Naive thymus-derived CD8-positive, alpha-beta T cell (primary cell): ENCODE data around the gene LAMA2. TPM values are rescaled to one million over a fixed set of nuclear protein-coding genes. Genes with fewer than 3 reads are reported as not detected.

ENCODE experiments used
- ATAC-seq, 2 donors: fragments of 150-1000 bp; cut with Tn5 transposase in 1 of 2; sonication (Bioruptor Pico), chemical (Tn5 transposase) in 1 of 2; 1 replicate in 1 of 2; 2 replicates in 1 of 2; pipeline ENCODE4 v1.10.0; 2021; ENCODE audit warnings: mild to moderate bottlenecking in 2 of 2, moderate library complexity in 2 of 2
- POLR2A ChIA-PET: fragments of 350-600 bp; sonication (Branson Sonifier 250); formaldehyde crosslinking; loops from one replicate; lab custom pipeline; 2021; ENCODE audit warnings: antibody characterized with exemption; lab: Charles Lee
- DNase-seq, 10 donors: peaks; one replicate each; pipeline versions ENCODE4 v3.0.0 to v3.0.0-alpha.2; 2020 to 2022
- H3K27ac Mint-ChIP-seq, 10 donors: one replicate each; pipeline ENCODE4 v1.8.0; 2020 to 2022; ENCODE audit warnings: mild to moderate bottlenecking in 10 of 10, mixed read lengths in 10 of 10, moderate library complexity in 4 of 10, inconsistent platforms in 1 of 10
- H3K27me3 Mint-ChIP-seq, 5 donors: one replicate each; pipeline ENCODE4 v1.8.0; 2021 to 2022; ENCODE audit warnings: mixed read lengths in 5 of 5
- H3K36me3 Mint-ChIP-seq, 3 donors: one replicate each; pipeline ENCODE4 v1.8.0; 2020 to 2022; ENCODE audit warnings: mixed read lengths in 3 of 3, mild to moderate bottlenecking in 2 of 3, inconsistent platforms in 1 of 3
- H3K4me1 Mint-ChIP-seq, 4 donors: one replicate each; pipeline ENCODE4 v1.8.0; 2021 to 2022; ENCODE audit warnings: mixed read lengths in 4 of 4
- H3K4me3 Mint-ChIP-seq, 10 donors: one replicate each; pipeline ENCODE4 v1.8.0; 2020 to 2022; ENCODE audit warnings: mild to moderate bottlenecking in 10 of 10, mixed read lengths in 10 of 10, moderate library complexity in 6 of 10, inconsistent platforms in 1 of 10
- H3K9me3 Mint-ChIP-seq, 9 donors: one replicate each; pipeline ENCODE4 v1.8.0; 2020 to 2022; ENCODE audit warnings: mixed read lengths in 9 of 9, mild to moderate bottlenecking in 3 of 9, inconsistent platforms in 1 of 9, moderate library complexity in 1 of 9
- polyA plus RNA-seq, 3 donors: library from polyadenylated mRNA; unstranded; fragments of 300-500 nt; fragmentation: Illumina TruSeq; gene quantifications; one replicate each; pipeline ENCODE4 v1.2.3, GENCODE V29; 2021
- total RNA-seq, 8 experiments: library from RNA in 2 of 8; stranded (reverse) in 2 of 8; gene quantifications; one replicate each; pipeline ENCODE4 v1.2.3 and lab custom pipeline; 2021 to 2026

Gene LAMA2
- total and polyA plus RNA-seq, 5 experiments from 2014 or later = not detected

DNA sequence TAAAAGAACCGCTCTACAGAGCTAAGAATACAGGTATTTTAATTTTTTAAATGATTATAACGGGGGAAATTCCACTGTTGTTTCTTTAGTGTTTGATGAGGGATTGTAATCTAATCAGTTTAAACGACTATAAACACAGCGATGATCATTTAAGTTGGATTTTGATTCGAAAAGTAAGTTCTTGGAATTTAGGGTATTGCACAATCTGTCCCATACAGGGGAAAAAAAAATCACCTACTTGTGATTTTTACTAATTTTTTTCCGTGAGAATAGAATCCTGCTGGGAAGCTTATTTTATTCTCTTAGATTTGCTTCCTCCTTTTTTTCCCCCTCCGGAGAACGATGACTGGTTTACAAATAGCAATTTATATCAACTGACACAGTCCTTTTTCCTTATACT, 108.0 kb downstream of the LAMA2 start:
- H3K4me1 Mint-ChIP-seq = no peaks in the 10 kb centered on the region
- peaks cover 0 to 4% (median 1%) of the 10 kb centered on the region in 5 donors for H3K27me3 Mint-ChIP-seq
- peaks cover 0 to 4% (median under 1%) of the 10 kb centered on the region in 9 donors for H3K9me3 Mint-ChIP-seq
- DNase-seq = no peak
- peaks cover 0 to 2% (median 0%) of the 10 kb centered on the region in 3 donors for H3K36me3 Mint-ChIP-seq
- POLR2A ChIA-PET = no interaction called here
- H3K27ac Mint-ChIP-seq = no peak overlapping the region
- H3K4me3 Mint-ChIP-seq = no peak overlapping the region
- no peak for ATAC-seq

DNA sequence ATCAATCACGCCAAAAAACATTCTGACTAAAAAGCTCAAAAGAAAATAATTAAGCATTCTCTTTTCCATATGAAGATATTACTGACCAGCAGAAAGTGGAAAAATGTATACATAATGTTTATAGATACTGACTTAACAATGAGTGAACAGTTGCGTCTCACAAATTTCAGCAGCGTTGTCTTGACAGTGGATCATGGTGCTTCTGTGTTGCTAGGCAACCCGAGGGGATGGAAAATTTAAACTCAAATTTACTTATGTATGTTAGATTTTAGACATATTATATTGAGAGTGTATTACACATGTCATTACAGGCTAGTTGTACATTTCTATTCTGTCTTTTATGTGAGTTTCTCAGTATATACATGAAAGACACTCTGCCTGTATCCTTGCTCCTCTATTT, 110.2 kb downstream of the LAMA2 start:
- DNase-seq = no peak
- ATAC-seq = no peak
- Mint-ChIP-seq H3K27ac (no peak overlapping the region), H3K4me1 (no peaks in the 10 kb centered on the region), H3K4me3 (no peak overlapping the region), H3K9me3 (peaks cover 0 to 22% (median 9%) of the 10 kb centered on the region in 9 donors), H3K27me3 (peaks cover 0 to 9% (median 2%) of the 10 kb centered on the region in 5 donors), H3K36me3 (peaks cover 0 to 12% (median 0%) of the 10 kb centered on the region in 3 donors)
- POLR2A ChIA-PET = no interaction called here

DNA sequence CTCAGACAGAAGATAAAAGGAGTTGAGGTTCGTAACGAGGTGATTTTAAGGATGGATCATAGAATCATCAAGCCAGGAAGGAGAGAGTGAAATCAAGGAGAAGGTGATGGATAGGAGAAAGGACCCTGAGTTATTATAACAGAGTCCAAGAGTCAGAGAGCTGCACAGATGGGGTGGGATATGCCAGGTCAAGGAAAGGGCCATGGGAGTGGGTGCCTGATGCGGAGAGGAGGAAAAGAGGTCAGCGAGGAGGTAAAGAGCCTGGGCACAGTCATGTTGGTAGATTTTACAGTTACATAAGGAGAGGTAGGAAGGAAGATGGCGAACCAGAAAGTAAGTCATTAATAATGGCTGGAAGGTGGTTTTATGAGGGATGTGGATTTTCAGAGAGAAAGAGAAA, 114.9 kb downstream of the LAMA2 start:
- no peaks in the 10 kb centered on the region for H3K4me1 Mint-ChIP-seq
- POLR2A ChIA-PET = no interaction called here
- DNase-seq = no peak
- peaks cover 0 to 12% (median 0%) of the 10 kb centered on the region in 3 donors for H3K36me3 Mint-ChIP-seq
- ATAC-seq = no peak
- H3K4me3 Mint-ChIP-seq = no peak overlapping the region
- no peak overlapping the region for H3K27ac Mint-ChIP-seq
- H3K9me3 Mint-ChIP-seq = peaks cover 0 to 24% (median 9%) of the 10 kb centered on the region in 9 donors
- peaks cover 0 to 9% (median 0%) of the 10 kb centered on the region in 5 donors for H3K27me3 Mint-ChIP-seq

DNA sequence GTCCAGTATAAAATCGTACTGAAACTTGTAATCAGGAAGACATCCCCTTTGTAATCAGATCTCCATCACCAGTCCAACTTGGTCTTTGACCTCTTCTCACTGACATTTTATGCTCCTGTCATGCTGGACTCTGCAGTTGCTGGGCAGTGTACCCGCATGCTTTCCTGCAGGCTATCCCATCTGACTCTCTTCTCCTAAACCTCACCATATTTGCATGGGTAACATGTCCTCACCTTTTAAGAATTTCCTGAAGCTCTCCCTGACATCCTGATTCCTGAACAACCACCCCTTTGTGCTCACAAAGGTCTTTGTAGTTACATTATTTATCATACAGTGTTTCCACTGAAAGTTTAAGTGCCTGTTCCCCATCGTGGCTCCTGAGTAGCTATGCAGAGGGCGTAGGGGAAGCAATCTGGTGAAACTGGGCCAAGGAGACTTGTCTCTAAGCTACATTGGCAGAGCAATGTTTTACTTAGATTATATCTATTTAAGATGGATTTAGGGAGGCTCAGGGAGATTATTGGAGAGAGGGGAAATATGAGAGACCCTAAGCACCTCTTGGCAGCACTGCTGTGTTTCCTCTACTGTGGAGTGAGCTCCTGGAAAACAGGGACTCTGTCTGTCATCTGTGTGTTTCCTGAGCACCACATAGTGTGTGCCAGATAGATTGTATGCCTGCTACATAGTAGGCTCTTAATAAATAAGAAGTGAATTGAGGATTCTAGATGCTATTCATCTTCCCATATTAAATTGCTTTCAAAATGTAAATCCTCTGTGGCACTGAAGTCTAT, 124.0 kb downstream of the LAMA2 start:
- POLR2A ChIA-PET = no interaction called here
- Mint-ChIP-seq H3K27me3 (peaks cover 0 to 7% (median 1%) of the 10 kb centered on the region in 5 donors), H3K36me3 (no peaks in the 10 kb centered on the region), H3K4me3 (no peak overlapping the region), H3K27ac (no peak overlapping the region), H3K9me3 (no peaks in the 10 kb centered on the region), H3K4me1 (no peaks in the 10 kb centered on the region)
- ATAC-seq = no peak
- DNase-seq = no peak

DNA sequence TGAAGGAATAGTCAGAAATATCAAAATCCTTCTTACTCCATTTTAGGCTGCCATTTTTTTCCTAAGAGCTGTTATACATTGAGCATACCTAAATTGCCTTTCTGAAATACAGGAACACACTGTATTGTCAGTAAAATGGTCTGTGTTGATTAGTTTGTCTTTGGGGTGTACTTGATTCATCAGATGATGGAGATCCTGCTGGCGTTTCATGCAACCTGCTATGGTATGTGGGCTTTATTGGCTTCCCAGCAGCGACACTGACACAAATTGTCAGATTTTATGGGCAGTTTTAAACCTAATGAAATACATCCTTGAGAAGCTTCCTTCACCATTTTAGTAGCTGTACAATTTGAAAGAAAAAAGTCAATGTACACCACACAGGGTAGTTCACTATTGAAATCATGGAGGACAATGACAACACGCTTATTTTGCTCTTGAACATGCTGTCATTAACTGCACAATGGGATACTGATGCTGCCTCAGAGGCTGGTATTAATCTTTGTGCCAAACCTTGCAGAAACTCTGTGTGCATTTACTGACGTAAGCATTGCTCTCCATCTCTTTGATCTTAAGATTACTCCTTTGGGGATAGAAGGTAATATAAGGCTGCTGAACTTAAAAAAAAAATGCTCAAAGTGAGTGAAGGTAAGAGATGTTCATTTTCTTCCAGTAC, 124.9 kb downstream of the LAMA2 start:
- DNase-seq (no peak), ATAC-seq (no peak)
- no peak overlapping the region for H3K27ac Mint-ChIP-seq
- no peaks in the 10 kb centered on the region for H3K36me3 Mint-ChIP-seq
- H3K4me1 Mint-ChIP-seq = no peaks in the 10 kb centered on the region
- POLR2A ChIA-PET = no interaction called here
- H3K4me3 Mint-ChIP-seq = no peak overlapping the region
- H3K9me3 Mint-ChIP-seq = no peaks in the 10 kb centered on the region
- peaks cover 0 to 7% (median 1%) of the 10 kb centered on the region in 5 donors for H3K27me3 Mint-ChIP-seq

DNA sequence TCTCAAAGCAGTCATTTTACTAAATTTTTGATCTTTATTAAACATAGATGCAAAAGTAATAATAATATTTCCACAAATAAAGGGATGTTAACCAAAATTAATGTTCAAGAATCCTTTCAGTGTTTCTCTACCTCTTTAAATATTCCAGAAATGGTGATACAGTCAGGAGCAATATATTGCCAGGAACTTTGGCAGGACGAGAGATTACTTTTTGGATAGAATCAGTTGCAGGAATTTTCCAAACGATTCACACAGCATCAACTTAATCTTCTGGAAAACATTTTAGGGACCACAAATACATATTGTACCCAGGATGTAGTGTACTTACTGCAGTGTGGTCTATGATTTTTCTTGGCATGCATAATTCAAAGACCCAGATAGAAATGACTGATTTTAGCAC, 125.7 kb downstream of the LAMA2 start:
- Mint-ChIP-seq H3K9me3 (no peaks in the 10 kb centered on the region), H3K4me1 (no peaks in the 10 kb centered on the region), H3K4me3 (no peak overlapping the region), H3K27me3 (peaks cover 0 to 7% (median 1%) of the 10 kb centered on the region in 5 donors), H3K27ac (no peak overlapping the region), H3K36me3 (no peaks in the 10 kb centered on the region)
- ATAC-seq (no peak), DNase-seq (no peak)
- POLR2A ChIA-PET = no interaction called here

DNA sequence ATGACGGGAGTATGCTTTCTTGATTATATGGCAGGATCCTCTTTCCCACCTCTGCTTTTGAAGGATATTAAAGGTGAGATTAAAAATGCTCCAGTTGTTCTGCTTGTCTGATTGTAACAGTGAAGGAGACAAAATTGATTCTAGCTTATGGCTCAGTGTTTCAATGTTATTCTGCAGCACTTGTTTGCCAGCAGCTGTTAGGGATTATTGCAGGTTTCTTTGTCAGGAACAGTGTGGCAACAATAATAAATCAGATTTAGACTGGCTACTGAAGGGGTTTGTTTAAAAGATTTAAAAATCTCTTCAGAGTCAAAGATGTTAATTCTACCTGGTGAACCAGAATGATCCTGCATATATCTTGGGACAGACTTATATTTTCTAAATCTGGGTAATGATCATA, 126.9 kb downstream of the LAMA2 start:
- no peaks in the 10 kb centered on the region for H3K9me3 Mint-ChIP-seq
- no peaks in the 10 kb centered on the region for H3K36me3 Mint-ChIP-seq
- ATAC-seq (no peak), DNase-seq (no peak)
- no peak overlapping the region for H3K4me3 Mint-ChIP-seq
- POLR2A ChIA-PET = no interaction called here
- H3K27me3 Mint-ChIP-seq = peaks cover 0 to 11% (median 1%) of the 10 kb centered on the region in 5 donors
- no peak overlapping the region for H3K27ac Mint-ChIP-seq
- H3K4me1 Mint-ChIP-seq = no peaks in the 10 kb centered on the region

DNA sequence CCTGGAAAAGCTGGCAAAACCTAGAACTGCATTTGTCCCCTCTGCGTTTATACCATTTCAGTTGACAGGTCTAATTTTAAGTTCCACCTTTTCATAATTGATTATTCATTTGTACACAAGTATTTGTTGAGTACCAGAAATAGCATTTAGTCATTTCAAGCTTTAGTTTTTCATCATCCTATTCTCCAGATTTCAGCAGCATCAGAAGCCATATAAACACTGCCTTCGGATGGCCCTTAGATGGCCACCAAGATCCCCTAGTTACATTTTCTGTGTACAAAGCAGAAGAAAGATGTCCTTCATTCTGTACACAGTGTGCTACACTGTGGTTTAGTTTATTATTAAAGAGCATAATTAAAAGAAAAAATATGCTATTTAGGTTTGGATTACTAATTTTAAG, 131.4 kb downstream of the LAMA2 start:
- no peak overlapping the region for H3K27ac Mint-ChIP-seq
- ATAC-seq (no peak), DNase-seq (no peak)
- POLR2A ChIA-PET = no interaction called here
- peaks cover 0 to 4% (median 1%) of the 10 kb centered on the region in 5 donors for H3K27me3 Mint-ChIP-seq
- peaks cover 0 to 5% (median 0%) of the 10 kb centered on the region in 3 donors for H3K36me3 Mint-ChIP-seq
- peaks cover 0 to 5% (median 0%) of the 10 kb centered on the region in 9 donors for H3K9me3 Mint-ChIP-seq
- no peaks in the 10 kb centered on the region for H3K4me1 Mint-ChIP-seq
- no peak overlapping the region for H3K4me3 Mint-ChIP-seq

DNA sequence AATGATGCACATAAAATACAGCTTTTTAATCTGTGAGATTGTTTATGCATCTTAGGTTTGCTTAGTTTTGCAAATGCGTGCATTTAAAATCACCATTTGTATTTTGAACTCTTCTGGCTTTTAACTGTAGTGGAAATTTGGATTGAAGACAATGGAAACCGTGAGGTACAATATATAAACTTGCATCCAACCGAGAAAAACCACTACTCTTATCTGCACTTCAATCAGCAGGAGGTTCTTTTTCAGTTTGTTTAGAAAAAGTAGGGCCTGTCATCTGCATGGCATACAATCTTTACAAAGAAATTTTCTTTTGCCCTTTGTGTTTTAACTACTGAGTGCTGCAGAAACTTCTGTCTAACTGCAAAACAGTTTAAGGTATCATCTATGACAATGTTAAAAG, 132.8 kb downstream of the LAMA2 start:
- POLR2A ChIA-PET = no interaction called here
- ATAC-seq (no peak), DNase-seq (no peak)
- H3K27ac Mint-ChIP-seq = no peak overlapping the region
- no peak overlapping the region for H3K4me3 Mint-ChIP-seq
- H3K9me3 Mint-ChIP-seq = peaks cover 0 to 5% (median 0%) of the 10 kb centered on the region in 9 donors
- peaks cover 0 to 4% (median 1%) of the 10 kb centered on the region in 5 donors for H3K27me3 Mint-ChIP-seq
- peaks cover 0 to 5% (median 0%) of the 10 kb centered on the region in 3 donors for H3K36me3 Mint-ChIP-seq
- no peaks in the 10 kb centered on the region for H3K4me1 Mint-ChIP-seq

DNA sequence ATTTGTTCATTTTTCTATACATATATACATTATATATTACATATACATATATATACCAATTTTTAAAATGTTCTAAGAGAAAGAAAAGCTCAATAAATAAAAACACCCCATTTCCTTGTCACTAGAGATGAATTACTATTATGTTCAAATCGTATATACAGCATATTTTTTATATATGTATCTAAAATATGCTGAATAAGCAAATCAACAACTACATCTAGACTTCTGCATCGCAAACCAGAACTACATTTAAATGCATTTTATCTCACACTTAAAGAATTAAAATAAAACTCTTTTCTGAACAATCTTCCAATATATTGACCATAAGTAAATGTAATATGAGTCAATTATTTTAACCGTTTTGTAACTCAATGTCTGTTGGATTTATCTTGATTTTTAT, 133.9 kb downstream of the LAMA2 start:
- Mint-ChIP-seq H3K36me3 (peaks cover 0 to 5% (median 0%) of the 10 kb centered on the region in 3 donors), H3K4me3 (no peak overlapping the region), H3K27me3 (peaks cover 0 to 4% (median 0%) of the 10 kb centered on the region in 5 donors), H3K27ac (no peak overlapping the region), H3K9me3 (peaks cover 0 to 5% (median 0%) of the 10 kb centered on the region in 9 donors), H3K4me1 (no peaks in the 10 kb centered on the region)
- POLR2A ChIA-PET = no interaction called here
- ATAC-seq (no peak), DNase-seq (no peak)

DNA sequence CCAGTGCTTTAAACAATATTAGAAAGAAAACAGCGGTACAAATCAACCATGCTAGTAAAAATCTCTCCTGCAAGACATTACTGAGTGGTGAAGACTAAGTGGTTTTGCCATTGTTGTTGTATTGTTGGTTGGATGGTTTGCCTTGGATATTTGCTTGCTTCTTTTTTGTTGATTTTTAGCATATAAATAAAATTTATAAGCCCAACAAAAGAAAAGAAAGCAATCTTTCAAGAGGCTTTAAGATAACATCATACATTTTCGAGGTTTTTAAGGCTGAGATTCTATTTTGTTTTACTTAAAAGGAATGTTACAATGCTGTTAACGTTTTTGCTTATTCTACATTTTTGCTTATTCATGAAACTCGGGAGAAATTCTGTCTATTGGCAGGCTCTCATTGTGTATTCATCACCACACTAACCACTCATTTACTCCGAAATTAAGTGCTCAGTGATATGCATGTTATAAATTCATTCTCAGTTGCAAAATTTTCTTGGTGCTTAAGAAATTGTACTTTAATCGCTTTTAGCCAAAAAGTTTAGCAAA, 139.1 kb downstream of the LAMA2 start:
- no peaks in the 10 kb centered on the region for H3K4me1 Mint-ChIP-seq
- peaks cover 0 to 12% (median 2%) of the 10 kb centered on the region in 9 donors for H3K9me3 Mint-ChIP-seq
- POLR2A ChIA-PET = no interaction called here
- ATAC-seq = no peak
- DNase-seq = no peak
- no peak overlapping the region for H3K27ac Mint-ChIP-seq
- H3K27me3 Mint-ChIP-seq = peaks cover 0 to 3% (median 0%) of the 10 kb centered on the region in 5 donors
- H3K36me3 Mint-ChIP-seq = peaks cover 0 to 5% (median 0%) of the 10 kb centered on the region in 3 donors
- no peak overlapping the region for H3K4me3 Mint-ChIP-seq

DNA sequence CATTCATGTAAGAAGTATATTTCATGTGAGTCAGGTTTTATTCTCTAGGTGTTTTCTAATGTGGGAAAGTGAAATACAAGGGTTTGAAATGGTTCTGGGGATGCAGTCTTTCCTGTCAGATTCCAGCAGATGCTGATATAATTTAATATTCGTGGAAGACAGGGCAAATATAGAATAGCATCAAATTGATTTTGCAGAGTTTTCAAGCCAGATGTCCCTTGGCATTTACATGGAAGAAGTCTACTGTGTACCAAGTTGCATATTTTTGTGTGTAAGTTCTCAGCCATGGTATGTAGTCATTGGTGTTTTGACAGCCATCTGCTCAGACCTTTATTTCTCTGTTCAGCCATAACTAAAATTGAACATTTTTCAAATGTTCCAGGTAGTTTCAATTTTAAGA, 143.7 kb downstream of the LAMA2 start:
- ATAC-seq (no peak), DNase-seq (no peak)
- Mint-ChIP-seq H3K4me1 (no peaks in the 10 kb centered on the region), H3K36me3 (no peaks in the 10 kb centered on the region), H3K27me3 (peaks cover 0 to 5% (median 0%) of the 10 kb centered on the region in 5 donors), H3K4me3 (no peak overlapping the region), H3K27ac (no peak overlapping the region), H3K9me3 (peaks cover 0 to 12% (median 0%) of the 10 kb centered on the region in 9 donors)
- POLR2A ChIA-PET = no interaction called here

DNA sequence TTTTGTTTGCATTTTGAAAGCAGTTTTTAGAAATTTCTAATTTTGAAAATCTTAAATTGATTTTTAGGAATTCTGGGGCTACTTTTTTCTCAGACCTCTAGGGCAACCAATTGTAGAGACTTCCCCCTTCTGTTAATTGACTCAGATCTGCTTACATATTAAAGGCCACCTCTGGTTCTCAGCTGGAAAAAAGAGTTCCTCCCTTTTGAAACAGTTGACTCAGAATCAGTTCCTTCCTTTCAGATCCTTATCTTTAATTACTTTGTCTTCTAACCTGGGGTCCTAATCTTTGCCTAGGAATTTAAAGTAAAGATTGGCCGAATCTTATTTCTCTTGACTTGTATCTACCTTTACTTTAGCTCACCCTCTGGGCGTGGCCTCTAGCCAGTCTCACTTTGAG, 146.8 kb downstream of the LAMA2 start:
- Mint-ChIP-seq H3K4me3 (no peak overlapping the region), H3K36me3 (no peaks in the 10 kb centered on the region), H3K9me3 (no peaks in the 10 kb centered on the region), H3K27ac (no peak overlapping the region), H3K27me3 (peaks cover 0 to 3% (median 0%) of the 10 kb centered on the region in 5 donors), H3K4me1 (no peaks in the 10 kb centered on the region)
- ATAC-seq (no peak), DNase-seq (no peak)
- POLR2A ChIA-PET = no interaction called here
